GM10847 (cell line): ENCODE results near the gene ZNF628.

Experiments
- POLR2A ChIP-seq: IDR thresholded peaks from 2 replicates; pipeline ENCODE4 v1.6.1; 2011; ENCODE audit not compliant: insufficient read length; ENCODE audit errors: extremely low read depth

The ZNF628 gene

DNA sequence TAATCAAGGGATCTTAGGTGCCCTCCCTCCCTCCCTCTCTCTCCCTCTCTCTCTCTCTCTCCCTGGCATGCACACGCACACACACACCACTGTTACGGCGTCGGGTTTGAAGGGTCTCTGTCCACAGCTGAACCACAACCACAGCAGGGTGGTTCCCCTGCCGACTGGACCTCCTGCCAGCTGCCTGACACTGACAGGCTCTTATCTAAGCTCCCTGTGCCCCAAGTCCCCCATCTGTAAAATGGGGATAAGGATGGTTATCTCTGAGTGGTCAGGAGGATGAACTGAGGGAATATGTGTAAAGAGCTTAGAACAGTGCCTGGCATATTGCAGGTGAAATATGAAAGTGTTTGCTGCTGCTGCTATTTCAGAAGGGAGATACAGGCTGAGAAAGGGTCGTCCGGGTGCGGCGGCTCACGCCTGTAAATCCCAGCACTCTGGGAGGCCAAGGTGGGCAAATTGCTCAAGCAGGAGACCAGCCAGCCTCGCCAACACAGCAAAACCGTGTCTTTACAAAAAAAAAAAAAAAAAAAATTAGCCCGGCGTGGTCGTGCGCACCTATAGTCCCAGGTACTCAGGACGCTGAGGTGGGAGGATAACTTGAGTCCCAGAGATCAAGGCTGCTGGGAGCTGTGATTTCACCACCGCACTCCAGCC lies 32.5 kb upstream of the ZNF628 start:
- no peak for TF ChIP-seq POLR2A

DNA sequence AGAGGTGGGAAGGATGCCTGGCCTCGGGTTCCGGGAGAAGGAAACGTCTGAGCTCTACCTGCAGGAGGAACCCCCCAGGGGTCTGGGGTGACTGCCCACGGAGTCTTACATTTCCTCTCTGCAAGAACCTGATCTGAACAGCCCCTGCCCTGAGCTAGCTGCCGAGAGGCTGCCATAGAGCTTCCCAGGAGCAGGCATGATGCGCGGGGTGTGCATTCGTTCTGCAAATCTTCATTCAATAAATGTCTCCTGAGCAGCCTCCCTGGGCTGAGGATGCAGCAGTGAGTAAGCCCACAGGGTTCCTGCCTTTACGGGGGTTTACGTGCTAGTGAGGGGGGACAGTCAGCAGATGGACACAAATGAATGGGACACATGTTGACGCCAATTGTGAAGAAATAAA lies 31.8 kb upstream of the ZNF628 start:
- no peak for TF ChIP-seq POLR2A

DNA sequence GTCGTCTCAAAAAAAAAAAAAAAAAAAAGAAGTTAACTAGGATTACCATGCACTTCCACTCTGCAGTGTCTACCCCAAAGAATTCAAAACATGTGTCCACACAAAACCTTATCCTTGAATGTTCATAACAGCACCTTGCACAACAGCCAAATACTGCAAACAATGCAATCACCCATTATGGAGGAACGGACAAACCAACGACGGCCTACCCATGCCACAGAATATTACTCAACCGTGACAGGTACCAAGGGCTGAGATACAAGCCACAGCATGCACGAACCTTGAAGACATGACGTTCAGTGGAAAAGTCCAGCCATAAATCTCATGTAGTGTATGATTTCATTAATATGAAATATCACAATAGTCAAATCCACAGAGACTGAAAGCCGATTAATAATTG lies 30.4 kb upstream of the ZNF628 start:
- TF ChIP-seq POLR2A = no peak

DNA sequence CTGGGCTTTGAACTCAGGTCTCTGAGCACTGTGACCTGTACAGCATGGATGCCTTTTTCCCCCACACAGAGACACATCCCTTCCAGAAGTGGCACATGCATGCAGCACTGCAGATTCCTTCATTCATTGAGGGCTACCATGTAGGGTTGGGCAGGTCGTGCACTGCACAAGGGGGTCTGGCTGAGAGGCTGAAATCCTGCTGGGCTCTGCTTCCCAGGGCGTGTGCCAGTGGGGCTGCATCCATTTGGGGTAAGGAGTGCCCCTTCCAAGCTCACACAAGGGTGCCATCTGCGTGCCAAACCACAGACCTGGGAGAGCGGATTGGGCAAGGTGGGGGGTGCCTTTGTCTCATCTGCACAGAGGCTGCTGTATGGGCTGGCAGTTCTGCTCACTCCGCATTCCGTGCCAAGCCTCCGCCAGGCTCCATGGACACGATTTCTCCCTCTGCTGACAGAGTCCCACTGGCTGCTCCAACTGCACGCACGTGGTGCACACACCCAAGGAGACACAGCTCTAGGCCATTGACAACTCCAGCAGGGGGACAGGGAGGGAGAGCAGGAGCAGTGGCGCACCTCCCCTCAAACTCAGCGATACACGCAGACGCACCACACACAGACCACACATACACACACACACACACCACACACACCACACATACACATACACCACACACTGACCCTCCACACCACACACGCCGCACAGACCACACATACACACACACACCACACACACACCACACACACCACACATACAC lies 28.8 kb upstream of the ZNF628 start:
- TF ChIP-seq POLR2A = no peak

DNA sequence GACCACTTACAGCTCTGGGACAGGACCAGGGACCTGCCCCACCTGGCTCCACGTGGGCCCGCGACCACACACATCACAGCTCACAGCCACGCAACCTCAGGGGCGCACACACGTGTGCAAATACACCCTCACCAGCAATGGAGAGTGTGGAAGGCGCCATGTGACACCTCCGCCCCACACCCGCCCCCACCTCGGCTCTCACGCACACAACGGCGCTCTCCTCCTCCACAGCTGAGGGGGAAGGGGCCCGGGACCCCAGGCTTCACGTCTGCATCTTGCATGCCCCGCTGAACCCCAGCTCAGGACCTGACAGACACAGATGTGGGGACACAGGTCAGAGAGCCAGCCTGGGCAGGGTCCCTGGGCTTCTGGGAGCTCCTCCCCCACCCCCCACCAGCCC lies 26.9 kb upstream of the ZNF628 start:
- no peak for TF ChIP-seq POLR2A

DNA sequence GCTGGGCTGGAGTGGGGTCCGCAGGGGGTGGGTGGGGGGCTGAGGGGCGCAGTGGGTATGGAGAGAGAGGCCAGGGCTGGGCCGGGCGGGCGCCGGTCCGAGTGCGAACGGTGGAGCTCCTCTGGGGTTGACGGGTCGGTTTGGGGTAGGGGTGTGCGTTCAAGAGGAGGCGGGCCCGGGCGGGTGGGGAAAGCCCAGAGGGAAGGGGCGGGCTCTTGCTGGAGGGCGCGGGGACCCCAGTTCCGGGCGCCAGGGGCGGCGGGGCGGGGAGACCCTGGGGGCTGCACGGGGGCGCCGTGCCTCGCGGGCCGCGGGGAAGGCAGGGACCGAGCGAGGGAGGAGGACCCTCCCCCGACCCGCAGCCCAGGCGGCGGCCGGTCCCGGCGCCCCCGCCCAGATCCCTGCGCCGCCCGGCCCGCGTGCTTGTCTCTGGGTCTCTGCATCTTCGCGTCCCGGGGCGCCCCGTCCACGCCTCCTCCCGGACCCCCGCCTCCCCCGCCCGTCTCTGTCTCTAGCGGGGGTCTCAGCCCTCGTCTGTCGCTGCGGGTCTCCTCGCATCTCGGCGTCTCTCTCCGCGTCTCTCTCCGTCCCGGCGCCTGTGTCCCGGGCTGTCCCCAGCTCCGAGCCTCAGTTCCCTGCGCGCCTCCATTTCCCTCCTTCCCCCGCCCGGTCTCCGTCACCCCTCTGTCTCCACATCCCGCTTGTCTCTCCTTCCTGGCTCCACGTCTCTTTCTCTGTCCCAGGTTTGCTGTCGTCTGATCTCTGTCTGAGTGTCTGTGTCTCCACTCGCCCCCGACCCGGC lies 25.1 kb upstream of the ZNF628 start:
- no peak for TF ChIP-seq POLR2A

DNA sequence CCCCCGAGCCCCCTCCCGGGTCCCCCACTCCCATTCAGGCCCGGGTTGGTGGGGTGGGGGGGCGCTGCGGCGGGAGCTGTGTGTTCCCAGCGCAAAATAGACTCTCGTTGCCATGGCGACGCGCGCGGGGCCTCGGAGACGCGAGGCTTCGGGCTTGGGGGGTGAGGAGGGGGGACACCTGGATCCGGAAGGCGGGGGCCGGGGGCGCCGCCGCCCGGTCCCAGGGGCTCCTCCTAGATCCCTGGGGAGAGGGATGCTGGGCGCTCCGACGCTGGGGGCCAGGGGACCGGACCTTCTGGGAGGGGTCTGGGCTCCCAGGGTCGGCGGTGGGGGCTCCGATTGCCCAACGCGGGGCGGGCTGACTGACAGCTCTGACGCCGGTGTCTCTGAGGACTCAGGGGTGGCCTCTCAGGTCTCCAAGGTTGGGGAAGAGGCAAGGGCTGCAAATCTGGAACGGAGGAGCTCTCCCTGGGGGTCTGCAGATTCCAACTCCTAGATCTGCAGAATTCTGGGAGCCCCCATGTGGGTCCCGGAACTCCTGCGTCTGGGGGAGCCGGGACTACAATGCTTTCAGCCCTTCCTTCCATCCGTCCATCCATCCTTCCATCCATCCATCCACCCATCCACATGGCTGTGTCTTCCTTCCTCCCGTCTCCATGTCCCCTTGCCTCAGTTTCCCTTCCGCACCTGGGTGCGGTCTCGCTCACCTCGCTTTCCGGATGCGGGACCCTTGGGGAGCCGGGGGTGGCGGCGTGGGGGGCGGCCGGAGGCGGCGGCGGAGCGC lies 24.3 kb upstream of the ZNF628 start:
- TF ChIP-seq POLR2A = no peak

DNA sequence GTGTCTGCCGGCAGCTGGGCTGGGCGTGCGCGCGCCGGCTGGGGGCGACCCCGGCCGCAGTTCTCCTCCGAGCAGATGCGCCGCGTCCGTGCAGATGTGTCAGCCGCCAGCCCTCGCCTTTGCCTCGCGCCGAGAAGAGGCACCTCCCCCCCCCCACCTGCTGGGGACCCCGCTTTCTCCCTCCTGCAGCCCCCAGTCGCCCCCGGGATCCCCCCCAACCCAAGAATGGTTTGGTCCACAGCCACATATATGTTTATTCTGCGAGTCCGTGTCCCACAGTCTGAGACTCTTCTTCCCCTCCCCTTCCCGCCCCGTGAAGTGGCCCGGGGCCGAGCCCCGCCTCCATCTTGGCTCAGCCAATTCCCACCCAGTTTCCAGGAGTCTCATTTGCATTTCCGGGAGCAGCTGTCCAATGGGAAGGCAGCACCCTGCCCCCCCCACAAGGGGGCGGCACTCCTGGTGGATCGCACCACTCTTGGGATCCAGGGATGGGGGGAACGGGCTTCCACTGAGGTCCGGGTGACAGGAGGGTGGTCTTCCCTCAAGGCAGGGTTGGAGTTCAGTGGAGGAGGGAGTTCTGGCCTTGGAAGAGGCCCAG lies 23.6 kb upstream of the ZNF628 start:
- TF ChIP-seq POLR2A = no peak

DNA sequence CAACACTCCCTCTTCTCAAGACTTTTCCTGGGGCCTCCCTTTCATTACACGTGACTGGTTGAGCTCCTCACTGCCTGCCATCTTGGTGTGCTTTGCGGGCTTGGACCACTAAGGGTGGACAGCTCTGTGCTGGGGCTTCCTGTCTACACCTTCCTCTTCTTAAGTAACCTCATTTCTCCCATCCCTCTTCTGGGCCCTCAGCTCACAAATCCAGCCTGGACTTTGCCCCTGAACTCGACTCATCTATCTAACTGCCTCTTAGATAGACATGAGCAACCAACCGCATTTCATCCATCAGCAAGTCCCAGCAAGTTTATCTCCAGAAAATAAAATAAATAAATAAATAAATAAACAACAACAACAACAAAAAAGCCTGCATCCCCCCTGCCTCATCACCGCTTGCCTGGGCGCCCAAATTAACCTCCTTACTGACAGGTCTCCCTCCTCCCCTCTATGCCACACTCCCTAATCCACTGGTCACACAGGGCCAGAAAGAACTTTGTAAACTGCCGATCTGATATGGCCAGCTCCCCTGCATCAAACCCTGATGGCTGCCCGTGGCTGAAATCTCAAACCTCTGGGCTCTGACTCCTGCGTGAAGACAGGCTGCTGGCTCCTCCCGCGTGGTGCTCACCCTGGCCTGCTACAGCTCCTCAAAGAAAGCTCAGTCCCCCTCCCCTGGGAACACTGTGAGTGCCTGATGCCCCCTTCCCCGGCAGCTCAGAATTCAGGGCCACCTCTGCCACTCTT lies 22.7 kb upstream of the ZNF628 start:
- no peak for TF ChIP-seq POLR2A

DNA sequence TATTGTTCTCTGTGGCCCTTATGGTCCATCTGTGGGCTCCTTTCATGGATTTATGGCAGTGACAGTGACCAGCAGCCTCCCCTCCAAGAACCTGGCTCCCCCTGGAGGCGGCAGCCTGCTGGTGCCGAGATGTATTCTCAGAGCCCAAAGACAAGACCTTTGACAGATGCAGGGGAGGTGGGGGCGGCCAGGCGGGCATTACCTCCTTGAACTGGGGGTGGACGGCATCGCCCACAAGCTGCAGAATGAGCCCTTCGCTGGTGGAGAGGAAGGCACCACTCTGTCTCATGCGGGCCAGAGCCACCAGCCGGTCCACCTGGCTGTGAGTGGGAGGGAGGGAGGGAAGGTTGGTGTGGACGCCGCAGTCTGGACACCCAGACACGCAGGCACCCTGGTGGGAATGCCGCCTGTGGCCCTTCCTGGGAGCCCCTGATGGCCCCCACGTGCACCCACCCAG lies 21.6 kb upstream of the ZNF628 start:
- TF ChIP-seq POLR2A = no peak

DNA sequence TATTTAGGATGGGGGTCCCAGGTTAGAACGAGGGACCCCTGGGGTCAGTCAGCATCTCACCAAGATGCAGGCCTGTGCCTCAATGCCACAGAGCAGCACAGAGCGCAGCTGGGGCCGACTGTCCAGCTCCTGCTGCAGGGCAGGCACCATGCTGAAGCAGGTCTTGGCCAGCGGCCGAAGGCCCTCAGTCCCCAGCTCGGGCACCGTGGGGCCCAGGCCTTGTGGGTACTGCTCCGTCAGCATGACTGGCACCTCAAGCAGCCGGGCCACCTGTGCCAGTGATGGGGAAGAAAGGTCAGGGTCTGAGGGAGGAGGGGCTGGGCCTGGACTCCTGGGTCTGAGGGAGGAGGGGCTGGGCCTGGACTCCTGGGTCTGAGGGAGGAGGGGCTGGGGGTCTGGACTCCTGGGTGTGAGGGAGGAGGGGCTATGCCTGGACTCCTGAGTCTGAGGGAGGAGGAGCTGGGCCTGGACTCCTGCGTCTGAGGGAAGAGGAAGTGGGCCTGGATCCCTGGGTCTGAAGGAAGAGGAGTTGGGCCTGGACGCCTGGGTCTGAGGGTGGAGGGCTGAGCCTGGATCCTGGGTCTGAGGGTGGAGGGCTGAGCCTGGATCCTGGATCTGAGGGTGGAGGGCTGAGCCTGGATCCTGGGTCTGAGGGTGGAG lies 20.7 kb upstream of the ZNF628 start:
- TF ChIP-seq POLR2A = no peak

DNA sequence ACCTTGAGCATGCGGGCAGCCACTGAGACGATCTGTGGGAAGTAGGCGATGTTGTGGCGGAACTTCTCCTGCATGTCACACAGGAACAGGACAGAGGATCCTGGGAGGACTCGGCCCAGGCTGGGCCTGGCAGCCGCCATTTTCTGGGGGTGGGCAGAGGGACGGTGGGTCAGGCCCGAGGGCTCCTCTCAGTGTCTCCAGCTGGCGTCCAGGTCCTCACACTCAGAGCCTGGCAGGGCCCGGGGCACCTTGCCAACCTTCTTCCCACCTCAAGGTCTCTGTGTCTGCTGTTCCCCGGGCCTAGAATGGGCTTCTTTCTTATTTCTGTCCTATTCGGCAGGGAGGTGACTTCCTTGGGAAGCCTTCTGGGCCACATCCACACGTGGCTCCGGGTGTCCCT lies 20.1 kb upstream of the ZNF628 start:
- TF ChIP-seq POLR2A = no peak

DNA sequence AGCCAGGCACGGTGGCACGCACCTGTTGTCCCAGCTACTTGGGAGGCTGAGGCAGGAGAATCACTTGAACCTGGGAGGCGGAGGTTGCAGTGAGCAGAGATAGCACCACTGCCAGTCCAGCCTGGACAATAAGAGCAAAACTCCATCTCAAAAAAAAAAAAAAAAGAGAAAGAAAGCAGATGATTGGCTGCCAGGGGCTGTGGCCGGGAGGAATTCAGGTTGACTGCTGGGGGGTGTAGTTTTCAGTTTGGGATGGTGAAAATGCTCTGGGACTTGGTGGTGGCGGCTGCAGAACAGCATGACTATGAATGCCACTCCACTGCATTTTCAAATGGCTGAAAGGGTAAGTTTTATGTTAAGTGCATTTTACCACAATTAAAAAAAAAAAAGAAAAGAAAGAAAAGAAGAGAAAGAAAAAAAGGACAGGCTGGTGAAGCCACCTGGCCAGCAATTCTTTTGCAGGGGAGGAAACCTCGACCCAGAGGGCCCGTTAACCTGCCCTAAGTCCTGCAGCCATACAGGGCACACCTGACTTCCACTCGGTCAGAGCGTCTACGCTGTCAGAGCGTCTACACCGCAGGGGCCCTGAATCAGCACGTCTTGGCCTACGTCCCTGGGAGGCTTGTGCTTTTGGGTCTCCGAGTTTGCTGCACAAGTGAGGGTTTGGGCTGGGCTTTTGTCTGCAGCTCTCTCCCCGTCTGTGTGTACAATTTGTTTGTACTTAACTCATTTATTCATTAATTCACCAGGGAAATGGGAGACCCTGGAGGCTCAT lies 18.5 kb upstream of the ZNF628 start:
- no peak for TF ChIP-seq POLR2A
